ENCODE results near the gene ATXN1. TPM values are rescaled to one million over a fixed set of nuclear protein-coding genes. Genes with fewer than 3 reads are reported as not detected.

ATXN1 gene
- total RNA-seq, 1 donor from 2014 or later = 36.0 TPM

- no peak for DNase-seq (ENCODE audit: low spot score)
Measured at GRCh38 chr6:16483315-16483875, 277.9 kb downstream of the ATXN1 start.

- no peak for DNase-seq (ENCODE audit: low spot score)
Measured at GRCh38 chr6:16482702-16483314, 278.5 kb downstream of the ATXN1 start.

GRCh38 chr6:16481697-16482399 lies 279.4 kb downstream of the ATXN1 start:
- DNase-seq (ENCODE audit: low spot score) = no peak

- DNase-seq (ENCODE audit: low spot score) = no peak
Measured at GRCh38 chr6:16480763-16481560, 280.3 kb downstream of the ATXN1 start.

- no peak for DNase-seq (ENCODE audit: low spot score)
Measured at GRCh38 chr6:16477367-16478149, 283.7 kb downstream of the ATXN1 start.

- DNase-seq (ENCODE audit: low spot score) = no peak
Measured at GRCh38 chr6:16476861-16477260, 284.4 kb downstream of the ATXN1 start.

GRCh38 chr6:16475494-16475781 lies 285.8 kb downstream of the ATXN1 start:
- no peak for DNase-seq (ENCODE audit: low spot score)

- no peak for DNase-seq (ENCODE audit: low spot score)
Measured at GRCh38 chr6:16474772-16475493, 286.3 kb downstream of the ATXN1 start.

GRCh38 chr6:16473908-16474771 lies 287.1 kb downstream of the ATXN1 start:
- DNase-seq (ENCODE audit: low spot score) = no peak

- no peak for DNase-seq (ENCODE audit: low spot score)
Measured at GRCh38 chr6:16473184-16473907, 287.9 kb downstream of the ATXN1 start.

GRCh38 chr6:16472349-16473069 lies 288.8 kb downstream of the ATXN1 start:
- no peak for DNase-seq (ENCODE audit: low spot score)

GRCh38 chr6:16471910-16472297 lies 289.4 kb downstream of the ATXN1 start:
- DNase-seq (ENCODE audit: low spot score) = no peak

GRCh38 chr6:16471222-16471909 lies 289.9 kb downstream of the ATXN1 start:
- DNase-seq (ENCODE audit: low spot score) = no peak

GRCh38 chr6:16470502-16471221 lies 290.6 kb downstream of the ATXN1 start:
- DNase-seq (ENCODE audit: low spot score) = no peak

GRCh38 chr6:16468991-16469615 lies 292.2 kb downstream of the ATXN1 start:
- DNase-seq (ENCODE audit: low spot score) = no peak

- DNase-seq (ENCODE audit: low spot score) = no peak
Measured at GRCh38 chr6:16466800-16467553, 294.3 kb downstream of the ATXN1 start.
